ENCODE data around the gene CHURC1. TPM values are rescaled to one million over a fixed set of nuclear protein-coding genes. Genes with fewer than 3 reads are reported as not detected.
"Not testable (repeated sequence)": the region's sequence is repeated elsewhere in the genome, so short reads cannot be mapped to it uniquely, and the experiment has no call there.

Gene CHURC1
- total RNA-seq, 1 donor from 2014 or later: 37.1 TPM

GRCh38 chr14:64910847-64911495 is 3.3 kb upstream of the CHURC1 start:
- DNase-seq (ENCODE audit: low read depth in 2 of 2): peak; percentile 57 to 60

GRCh38 chr14:64912261-64912660 is 2.0 kb upstream of the CHURC1 start:
- no peak for DNase-seq (ENCODE audit: low read depth in 2 of 2)

GRCh38 chr14:64913477-64913876 is 778 bp upstream of the CHURC1 start:
- DNase-seq (ENCODE audit: low read depth in 2 of 2): not testable (repeated sequence)

GRCh38 chr14:64915029-64915424 is 772 bp downstream of the CHURC1 start:
- no peak for DNase-seq (ENCODE audit: low read depth in 2 of 2)

GRCh38 chr14:64915797-64916196 is 1.5 kb downstream of the CHURC1 start:
- no peak for DNase-seq (ENCODE audit: low read depth in 2 of 2)

- no peak for DNase-seq (ENCODE audit: low read depth in 2 of 2)
Measured at GRCh38 chr14:64918216-64918615, 4.0 kb downstream of the CHURC1 start.

GRCh38 chr14:64919215-64919614 is 5.0 kb downstream of the CHURC1 start:
- no peak for DNase-seq (ENCODE audit: low read depth in 2 of 2)

GRCh38 chr14:64919618-64920017 is 5.4 kb downstream of the CHURC1 start:
- no peak for DNase-seq (ENCODE audit: low read depth in 2 of 2)

- no peak for DNase-seq (ENCODE audit: low read depth in 2 of 2)
Measured at GRCh38 chr14:64920465-64920864, 6.2 kb downstream of the CHURC1 start.

- DNase-seq (ENCODE audit: low read depth in 2 of 2): no peak
Measured at GRCh38 chr14:64923015-64923414, 8.8 kb downstream of the CHURC1 start.

GRCh38 chr14:64926398-64926995 is 12.2 kb downstream of the CHURC1 start:
- no peak for DNase-seq (ENCODE audit: low read depth in 2 of 2)

GRCh38 chr14:64927031-64927430 is 12.8 kb downstream of the CHURC1 start:
- DNase-seq (ENCODE audit: low read depth in 2 of 2): no peak

- no peak for DNase-seq (ENCODE audit: low read depth in 2 of 2)
Measured at GRCh38 chr14:64928239-64929013, 14.2 kb downstream of the CHURC1 start.

- no peak for DNase-seq (ENCODE audit: low read depth in 2 of 2)
Measured at GRCh38 chr14:64929014-64929359, 14.7 kb downstream of the CHURC1 start.

GRCh38 chr14:64930085-64930843 is 16.0 kb downstream of the CHURC1 start:
- no peak for DNase-seq (ENCODE audit: low read depth in 2 of 2)

GRCh38 chr14:64931123-64931522 is 16.9 kb downstream of the CHURC1 start:
- no peak for DNase-seq (ENCODE audit: low read depth in 2 of 2)

- DNase-seq (ENCODE audit: low read depth in 2 of 2): no peak
Measured at GRCh38 chr14:64932231-64932630, 18.0 kb downstream of the CHURC1 start.

- DNase-seq (ENCODE audit: low read depth in 2 of 2): no peak
Measured at GRCh38 chr14:64934338-64934929, 20.2 kb downstream of the CHURC1 start.

- DNase-seq (ENCODE audit: low read depth in 2 of 2): no peak
Measured at GRCh38 chr14:64935508-64935907, 21.3 kb downstream of the CHURC1 start.

- no peak for DNase-seq (ENCODE audit: low read depth in 2 of 2)
Measured at GRCh38 chr14:64937171-64937820, 23.0 kb downstream of the CHURC1 start.

GRCh38 chr14:64937821-64938193 is 23.6 kb downstream of the CHURC1 start:
- DNase-seq (ENCODE audit: low read depth in 2 of 2): peak in 1 of 2 donors; percentile 13

Data from lung microvascular endothelial cell (primary cell).